Spleen (tissue), 11 donors: ENCODE data around the gene NCOR2. TPM values are rescaled to one million over a fixed set of nuclear protein-coding genes. Genes with fewer than 3 reads are reported as not detected.

Source experiments
- DNase-seq: peaks from one replicate; pipeline ENCODE4 v3.0.0-alpha.2; 2020
- H3K27ac ChIP-seq, 8 donors: fragments of 200-600 bp; sonication (generic) in 7 of 8; 1 replicate in 4 of 8; 2 replicates in 4 of 8; pipeline versions ENCODE4 v1.5.0 to v1.8.0; 2016 to 2021; ENCODE audit warnings: inconsistent platforms in 4 of 8, mild to moderate bottlenecking in 4 of 8, moderate library complexity in 1 of 8
- H3K27me3 ChIP-seq, 7 donors: fragments of 200-600 bp; sonication (generic) in 6 of 7; replicated peaks in 1 of 7; 1 replicate in 4 of 7; 2 replicates in 3 of 7; pipeline versions ENCODE4 v1.5.0 to v1.8.0; 2016 to 2021; ENCODE audit warnings: inconsistent platforms in 3 of 7, mild to moderate bottlenecking in 1 of 7
- H3K36me3 ChIP-seq, 6 donors: fragments of 200-600 bp; sonication (generic) in 5 of 6; 1 replicate in 4 of 6; 2 replicates in 2 of 6; pipeline versions ENCODE4 v1.5.0 to v1.8.0; 2016 to 2021; ENCODE audit warnings: inconsistent platforms in 2 of 6
- H3K4me1 ChIP-seq, 6 donors: fragments of 200-600 bp; sonication (generic) in 5 of 6; 1 replicate in 3 of 6; 2 replicates in 3 of 6; pipeline versions ENCODE4 v1.5.0 to v1.8.0; 2016 to 2021; ENCODE audit warnings: inconsistent platforms in 3 of 6
- H3K4me3 ChIP-seq, 8 donors: fragments of 200-600 bp; sonication (generic) in 7 of 8; 1 replicate in 4 of 8; 2 replicates in 4 of 8; pipeline versions ENCODE4 v1.5.0 to v1.8.0; 2016 to 2021; ENCODE audit warnings: inconsistent platforms in 4 of 8, mild to moderate bottlenecking in 4 of 8, moderate library complexity in 2 of 8
- H3K9me3 ChIP-seq, 8 donors: fragments of 200-600 bp; sonication (generic) in 7 of 8; 1 replicate in 4 of 8; 2 replicates in 4 of 8; pipeline versions ENCODE4 v1.5.0 to v1.8.0; 2016 to 2021; ENCODE audit warnings: inconsistent platforms in 4 of 8
- POLR2A ChIP-seq, 3 donors: fragments of 450-650 bp; IDR thresholded peaks; one replicate each; pipeline ENCODE4 v1.5.1; 2017; ENCODE audit warnings: antibody characterized with exemption in 3 of 3, mild to moderate bottlenecking in 1 of 3
- POLR2AphosphoS5 ChIP-seq, 3 donors: sonication (generic); formaldehyde crosslinking; IDR thresholded peaks; one replicate each; pipeline ENCODE4 v1.5.1; 2017; ENCODE audit warnings: antibody characterized with exemption in 3 of 3
- WGBS, 5 donors: extraction: QIAGEN DNeasy Blood & Tissue Kit in 3 of 5; methylation state at CpG; one replicate each; pipeline versions ENCODE4 v1.1.5 to v1.1.7; 2013 to 2018; 5-methylcytosine and 5-hydroxymethylcytosine counted together
- intact Hi-C: fragments of 100-400 bp; cut with DNase I; formaldehyde crosslinking; loops from one replicate; pipeline ENCODE4 v1.15.0; 2023; ENCODE audit warnings: low total_unique reads
- polyA plus RNA-seq, 3 donors: library from polyadenylated mRNA; stranded (reverse); fragments of 200-250 nt; gene quantifications; one replicate each; pipeline ENCODE4 v1.2.1, GENCODE V29; 2013
- total RNA-seq, 7 donors: library from RNA; depleted of rRNA in 3 of 7; stranded (reverse); fragments of >200 nt in 3 of 7; fragmentation: NEBNext Ultra II Directional in 4 of 7; extraction: Animal tissue kit (Norgen Biotek cat#: 25700) in 4 of 7; gene quantifications; one replicate each; pipeline versions ENCODE4 v1.1.0 to v1.2.1, GENCODE V29; 2016 to 2021
- TF ChIP-seq, protein P1 (sequence below), 11 experiments: fragments of 200-600 bp in 7 of 11; fragments of 450-650 bp in 4 of 11; sonication (generic) in 4 of 11; IDR thresholded peaks in 8 of 11; conservative IDR thresholded peaks in 3 of 11; 1 replicate in 7 of 11; 2 replicates in 4 of 11; pipeline versions ENCODE4 v1.4.0 to v1.8.0; 2016 to 2021; ENCODE audit warnings: antibody characterized with exemption in 11 of 11, inconsistent platforms in 4 of 11, mild to moderate bottlenecking in 1 of 11
- donor health status: healthy with polysubstance abuse.
- donor health status: DM: no; HTN: no; CAD: no; lungs with moderate emphysema.
- donor health status: DM: no; HTN: no; CAD: no.
- donor health status: Bipolar disorder and iron deficiency.
- donor health status: healthy.
- donor health status: DM: no; HTN: no; CAD: no.
- donor health status: DM: yes; HTN: yes; CAD: no.

NCOR2 gene
- total and polyA plus RNA-seq, 10 donors, result 13.2 to 236 (median 157) TPM

DNA sequence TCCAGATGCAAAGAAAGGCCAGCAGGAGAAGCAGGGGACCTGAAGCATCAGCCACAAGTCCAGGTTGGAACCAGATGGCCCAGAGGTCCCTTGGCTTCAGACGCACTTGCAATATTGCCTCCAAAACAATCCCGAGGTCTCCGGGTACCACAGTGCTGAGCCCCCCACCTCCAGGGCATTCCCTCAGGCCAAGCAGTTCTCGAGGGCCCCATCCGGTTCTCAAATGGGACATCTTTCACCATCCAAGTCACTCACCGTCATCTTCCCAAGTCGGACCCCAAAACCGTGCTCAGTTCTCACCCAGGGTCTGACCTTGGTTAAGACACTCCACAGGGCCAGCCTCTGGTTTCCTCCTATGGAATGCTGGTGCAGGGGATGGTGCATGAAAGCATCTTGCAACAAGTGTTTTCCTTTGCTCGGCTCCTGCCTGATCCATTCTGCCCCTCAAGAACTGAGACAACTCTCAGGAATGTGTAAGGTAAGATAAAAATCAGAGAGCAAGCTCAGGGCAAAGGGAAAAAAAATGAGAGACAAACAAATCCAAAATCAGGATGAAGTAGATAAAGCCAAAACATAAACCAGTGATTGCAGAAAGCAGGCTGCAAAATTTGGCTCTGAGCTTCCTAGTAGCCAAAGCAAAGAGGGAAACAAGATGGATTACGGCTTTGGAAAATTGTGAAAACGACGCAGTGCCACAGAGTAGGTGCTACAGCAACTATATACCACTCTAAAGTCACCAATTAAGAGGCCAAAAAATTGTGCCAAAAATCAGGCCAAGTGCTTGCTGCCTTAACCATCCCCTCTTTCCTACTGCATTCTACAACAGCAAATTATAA is 8.0 kb downstream of the NCOR2 start:
- DNase-seq, result peak; percentile 43
- H3K36me3 ChIP-seq, result peaks cover 0 to 41% (median 0%) of the 10 kb centered on the region in 6 donors
- WGBS, 5 donors, result 90 to 92% (median 91%) methylated on average over 12 of the region's 12 CpGs
- no peaks in the 10 kb centered on the region for H3K27me3 ChIP-seq
- H3K4me1 ChIP-seq, result peaks cover 40 to 100% (median 83%) of the 10 kb centered on the region in 6 donors
- no peak overlapping the region for H3K4me3 ChIP-seq
- intact Hi-C loops, result loop anchor here (10.0 kb wide), 1 partner anchor 205 kb away; no protein-coding TSS in a partner anchor
- no peak overlapping the region for H3K27ac ChIP-seq
- peaks cover 0 to 3% (median 0%) of the 10 kb centered on the region in 8 donors for H3K9me3 ChIP-seq
- TF ChIP-seq, protein P1, sequence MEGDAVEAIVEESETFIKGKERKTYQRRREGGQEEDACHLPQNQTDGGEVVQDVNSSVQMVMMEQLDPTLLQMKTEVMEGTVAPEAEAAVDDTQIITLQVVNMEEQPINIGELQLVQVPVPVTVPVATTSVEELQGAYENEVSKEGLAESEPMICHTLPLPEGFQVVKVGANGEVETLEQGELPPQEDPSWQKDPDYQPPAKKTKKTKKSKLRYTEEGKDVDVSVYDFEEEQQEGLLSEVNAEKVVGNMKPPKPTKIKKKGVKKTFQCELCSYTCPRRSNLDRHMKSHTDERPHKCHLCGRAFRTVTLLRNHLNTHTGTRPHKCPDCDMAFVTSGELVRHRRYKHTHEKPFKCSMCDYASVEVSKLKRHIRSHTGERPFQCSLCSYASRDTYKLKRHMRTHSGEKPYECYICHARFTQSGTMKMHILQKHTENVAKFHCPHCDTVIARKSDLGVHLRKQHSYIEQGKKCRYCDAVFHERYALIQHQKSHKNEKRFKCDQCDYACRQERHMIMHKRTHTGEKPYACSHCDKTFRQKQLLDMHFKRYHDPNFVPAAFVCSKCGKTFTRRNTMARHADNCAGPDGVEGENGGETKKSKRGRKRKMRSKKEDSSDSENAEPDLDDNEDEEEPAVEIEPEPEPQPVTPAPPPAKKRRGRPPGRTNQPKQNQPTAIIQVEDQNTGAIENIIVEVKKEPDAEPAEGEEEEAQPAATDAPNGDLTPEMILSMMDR (IDR thresholded peaks at IDR 0.05 in 8 of 11, conservative IDR thresholded peaks at IDR 0.05 in 3 of 11), result no peak
- TF ChIP-seq POLR2AphosphoS5 (IDR thresholded peaks at IDR 0.05) (no peak), POLR2A (IDR thresholded peaks at IDR 0.05) (no peak)

DNA sequence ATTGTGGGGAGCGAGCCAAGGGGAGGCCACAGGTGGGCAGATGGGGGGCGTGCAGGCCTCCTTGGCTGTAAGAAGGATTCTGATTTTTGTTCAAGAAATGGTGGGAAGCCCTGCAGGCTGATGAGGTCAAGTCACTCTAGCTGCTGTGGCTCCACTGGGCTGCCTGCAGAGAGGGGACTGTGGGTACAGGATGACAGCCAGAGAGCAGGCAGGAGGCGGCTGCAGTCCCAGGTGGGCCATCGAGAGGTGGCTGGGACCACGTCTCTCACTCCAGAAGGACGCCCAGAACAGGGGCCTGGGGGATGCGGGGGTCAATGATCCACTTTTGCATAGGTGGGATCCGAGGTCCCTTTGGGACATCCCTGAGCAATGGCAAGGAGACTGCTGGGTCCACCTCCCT is 9.1 kb downstream of the NCOR2 start:
- DNase-seq, result peak; percentile 48
- no peak overlapping the region for H3K4me3 ChIP-seq
- peaks cover 40 to 100% (median 83%) of the 10 kb centered on the region in 6 donors for H3K4me1 ChIP-seq
- no peaks in the 10 kb centered on the region for H3K27me3 ChIP-seq
- intact Hi-C loops, result no loop called here
- 88 to 100% (median 94%) methylated on average over 2 to 8 of the region's 8 CpGs for WGBS, 5 donors
- peaks cover 0 to 36% (median 0%) of the 10 kb centered on the region in 6 donors for H3K36me3 ChIP-seq
- TF ChIP-seq POLR2A (IDR thresholded peaks at IDR 0.05) (no peak), POLR2AphosphoS5 (IDR thresholded peaks at IDR 0.05) (no peak)
- TF ChIP-seq, protein P1 (IDR thresholded peaks at IDR 0.05 in 8 of 11, conservative IDR thresholded peaks at IDR 0.05 in 3 of 11), result no peak
- H3K27ac ChIP-seq, result peak overlapping the region in 1 of 8 donors; percentile 29
- peaks cover 0 to 3% (median 0%) of the 10 kb centered on the region in 8 donors for H3K9me3 ChIP-seq

DNA sequence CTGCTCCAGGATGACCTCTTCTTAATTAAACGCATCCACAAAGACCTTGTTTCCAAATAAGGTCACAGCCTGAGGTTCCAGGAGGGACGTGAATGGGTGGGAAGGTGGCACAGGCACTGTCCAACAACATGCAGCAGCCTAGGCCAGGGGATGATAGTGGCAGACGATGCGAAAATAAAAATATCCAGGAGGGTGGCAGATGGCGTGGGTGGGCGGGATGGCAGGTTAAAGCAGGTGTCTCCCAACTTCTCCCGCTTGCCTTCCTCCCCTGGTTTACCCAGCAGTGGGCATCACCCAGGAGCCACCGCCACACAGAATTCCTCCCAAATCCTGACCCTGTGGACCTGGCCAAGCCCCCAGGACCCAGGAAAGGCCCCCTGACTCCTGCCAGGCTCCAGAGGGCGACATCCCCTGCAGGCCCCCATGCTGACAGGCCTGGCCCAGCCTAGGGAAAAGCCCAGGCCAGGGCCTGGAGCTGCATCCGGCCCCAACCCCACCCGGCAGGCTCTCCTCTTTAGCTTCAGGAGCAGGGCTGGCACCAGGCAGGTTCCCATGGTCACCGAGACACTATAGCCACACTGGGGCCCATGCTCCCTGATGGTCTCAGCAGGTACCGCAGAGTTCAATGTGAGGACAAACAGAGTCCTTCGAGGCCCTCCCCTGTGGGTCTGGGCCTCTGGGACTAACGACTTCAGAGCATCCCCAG is 9.7 kb downstream of the NCOR2 start:
- no peaks in the 10 kb centered on the region for H3K27me3 ChIP-seq
- WGBS, 5 donors, result 75 to 79% (median 77%) methylated on average over 13 to 15 of the region's 15 CpGs
- H3K36me3 ChIP-seq, result peaks cover 0 to 30% (median 0%) of the 10 kb centered on the region in 6 donors
- DNase-seq, result peak; percentile 60
- TF ChIP-seq POLR2AphosphoS5 (IDR thresholded peaks at IDR 0.05) (peak in 1 of 3 donors; percentile 20), POLR2A (IDR thresholded peaks at IDR 0.05) (no peak)
- TF ChIP-seq, protein P1 (IDR thresholded peaks at IDR 0.05 in 8 of 11, conservative IDR thresholded peaks at IDR 0.05 in 3 of 11), result no peak
- no peak overlapping the region for H3K4me3 ChIP-seq
- H3K4me1 ChIP-seq, result peaks cover 34 to 100% (median 80%) of the 10 kb centered on the region in 6 donors
- intact Hi-C loops, result no loop called here
- H3K27ac ChIP-seq, result peak overlapping the region in 3 of 8 donors; percentile 18 to 29 (median 28)
- H3K9me3 ChIP-seq, result peaks cover 0 to 3% (median 0%) of the 10 kb centered on the region in 8 donors
